ENCODE data around the gene MSI2.

GRCh38 chr17:57501016-57501415, 244.7 kb downstream of the MSI2 start:
- TF ChIP-seq TARDBP (IDR thresholded peaks at IDR 0.05) (no peak), SUZ12 (IDR thresholded peaks at IDR 0.05) (no peak), SP1 (IDR thresholded peaks at IDR 0.05) (no peak), ARNT (IDR thresholded peaks at IDR 0.05) (no peak), BHLHE40 (IDR thresholded peaks at IDR 0.05; ENCODE audit: borderline replicate concordance) (no peak), ELF4 (IDR thresholded peaks at IDR 0.05) (no peak)

Data from HEK293T (cell line).